Activated T-cell treated with anti-CD3 and anti-CD28 coated beads, Interleukin-2, amount 50 U/mL, for 24 hours (primary cell): ENCODE results near the gene DSP.

Source experiments
- DNase-seq: peaks from one replicate; pipeline ENCODE4 v3.0.0-alpha.2; 2020
- H3K27ac Mint-ChIP-seq: 2 replicates; pipeline ENCODE4 v1.8.0; 2020; ENCODE audit warnings: mild to moderate bottlenecking, mixed read lengths
- H3K27me3 Mint-ChIP-seq: 2 replicates; pipeline ENCODE4 v1.8.0; 2020; ENCODE audit warnings: mixed read lengths
- H3K36me3 Mint-ChIP-seq: 2 replicates; pipeline ENCODE4 v1.8.0; 2020; ENCODE audit warnings: low read depth, mixed read lengths
- H3K4me1 Mint-ChIP-seq: 2 replicates; pipeline ENCODE4 v1.8.0; 2020; ENCODE audit warnings: low read depth, mixed read lengths
- H3K4me3 Mint-ChIP-seq: 2 replicates; pipeline ENCODE4 v1.8.0; 2020; ENCODE audit warnings: mild to moderate bottlenecking, moderate library complexity, mixed read lengths
- H3K9me3 Mint-ChIP-seq: 2 replicates; pipeline ENCODE4 v1.8.0; 2020; ENCODE audit warnings: mixed read lengths

The DSP gene

DNA sequence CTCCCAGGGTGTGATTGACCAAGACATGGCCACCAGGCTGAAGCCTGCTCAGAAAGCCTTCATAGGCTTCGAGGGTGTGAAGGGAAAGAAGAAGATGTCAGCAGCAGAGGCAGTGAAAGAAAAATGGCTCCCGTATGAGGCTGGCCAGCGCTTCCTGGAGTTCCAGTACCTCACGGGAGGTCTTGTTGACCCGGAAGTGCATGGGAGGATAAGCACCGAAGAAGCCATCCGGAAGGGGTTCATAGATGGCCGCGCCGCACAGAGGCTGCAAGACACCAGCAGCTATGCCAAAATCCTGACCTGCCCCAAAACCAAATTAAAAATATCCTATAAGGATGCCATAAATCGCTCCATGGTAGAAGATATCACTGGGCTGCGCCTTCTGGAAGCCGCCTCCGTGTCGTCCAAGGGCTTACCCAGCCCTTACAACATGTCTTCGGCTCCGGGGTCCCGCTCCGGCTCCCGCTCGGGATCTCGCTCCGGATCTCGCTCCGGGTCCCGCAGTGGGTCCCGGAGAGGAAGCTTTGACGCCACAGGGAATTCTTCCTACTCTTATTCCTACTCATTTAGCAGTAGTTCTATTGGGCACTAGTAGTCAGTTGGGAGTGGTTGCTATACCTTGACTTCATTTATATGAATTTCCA is 43.9 kb downstream of the DSP start:
- DNase-seq = no peak
- no peak overlapping the region for H3K27ac Mint-ChIP-seq
- no peaks in the 10 kb centered on the region for H3K9me3 Mint-ChIP-seq
- H3K4me3 Mint-ChIP-seq = no peak overlapping the region
- H3K4me1 Mint-ChIP-seq = peaks cover 19% of the 10 kb centered on the region
- no peaks in the 10 kb centered on the region for H3K27me3 Mint-ChIP-seq
- H3K36me3 Mint-ChIP-seq = peaks cover 4% of the 10 kb centered on the region

DNA sequence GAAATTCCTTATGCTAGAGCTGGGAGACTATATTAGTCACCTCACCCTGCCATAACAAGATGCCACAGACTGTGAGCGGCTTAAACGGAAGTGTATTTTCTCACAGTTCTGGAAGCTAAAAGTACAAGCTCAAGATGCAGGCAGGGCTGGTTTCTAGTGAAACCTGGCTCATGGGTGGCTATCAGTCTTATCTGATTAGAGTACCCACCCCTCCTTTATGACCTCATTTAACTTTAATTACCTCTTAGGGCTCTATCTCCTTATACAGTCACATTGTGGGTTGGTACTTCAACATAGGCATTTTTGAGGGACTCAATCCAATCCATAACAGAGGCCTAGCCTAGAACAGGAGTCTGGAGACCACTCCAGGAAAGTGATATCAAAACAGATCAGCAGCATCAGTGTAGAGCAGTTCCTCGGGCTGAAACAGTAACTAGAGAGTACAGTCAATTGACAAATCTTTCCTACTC is 46.2 kb downstream of the DSP start:
- H3K27me3 Mint-ChIP-seq = no peaks in the 10 kb centered on the region
- peaks cover 37% of the 10 kb centered on the region for H3K4me1 Mint-ChIP-seq

DNA sequence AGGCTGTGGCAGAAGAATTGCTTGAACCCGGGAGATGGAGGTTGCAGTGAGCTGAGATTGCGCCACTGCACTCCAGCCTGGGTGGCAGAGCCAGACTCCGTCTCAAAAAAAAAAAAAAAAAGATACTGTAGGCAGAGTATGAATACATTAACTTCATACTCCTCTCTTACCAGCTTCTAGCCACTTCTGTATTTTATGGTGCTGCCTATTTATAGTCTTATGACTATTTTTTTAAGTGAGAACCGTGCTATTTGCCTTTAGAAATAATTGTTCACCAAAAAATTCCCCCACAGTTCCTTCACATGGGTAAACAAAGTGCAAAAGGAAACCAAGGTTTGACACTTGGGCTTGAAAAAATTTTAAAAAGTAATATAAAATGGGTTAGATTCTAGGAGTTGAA is 47.0 kb downstream of the DSP start:
- Mint-ChIP-seq H3K27ac (no peak overlapping the region), H3K27me3 (no peaks in the 10 kb centered on the region), H3K36me3 (peaks cover 22% of the 10 kb centered on the region), H3K4me1 (peaks cover 43% of the 10 kb centered on the region), H3K4me3 (no peak overlapping the region), H3K9me3 (no peaks in the 10 kb centered on the region)
- no peak for DNase-seq

More for the DNA sequence above, 46.2 kb downstream of the DSP start:
- H3K9me3 Mint-ChIP-seq = no peaks in the 10 kb centered on the region
- H3K27ac Mint-ChIP-seq = peak overlapping the region; percentile 3
- no peak overlapping the region for H3K4me3 Mint-ChIP-seq
- peaks cover 16% of the 10 kb centered on the region for H3K36me3 Mint-ChIP-seq
- DNase-seq = no peak

DNA sequence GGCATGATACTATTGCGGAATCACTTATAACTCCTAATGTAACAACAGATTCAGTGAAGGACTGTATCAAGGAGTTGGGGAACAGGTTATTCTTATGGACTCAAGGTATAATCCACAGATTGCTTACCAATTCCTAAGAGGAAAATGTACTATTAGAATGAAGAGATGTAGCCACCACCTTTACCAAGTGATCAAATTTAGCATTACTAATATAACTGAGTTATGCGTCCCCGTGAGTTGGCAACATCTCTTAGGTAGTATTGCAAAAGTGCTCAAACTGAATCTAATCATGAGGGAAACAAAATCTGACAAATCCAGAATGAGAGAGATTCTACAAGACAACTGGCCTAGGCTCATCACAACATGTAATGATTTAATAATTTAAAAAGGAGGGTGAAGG is 47.8 kb downstream of the DSP start:
- no peak for DNase-seq
- Mint-ChIP-seq H3K9me3 (no peaks in the 10 kb centered on the region), H3K27ac (peak overlapping the region; percentile 94), H3K4me1 (peaks cover 43% of the 10 kb centered on the region), H3K27me3 (no peaks in the 10 kb centered on the region), H3K4me3 (peak overlapping the region; percentile 95), H3K36me3 (peaks cover 23% of the 10 kb centered on the region)

DNA sequence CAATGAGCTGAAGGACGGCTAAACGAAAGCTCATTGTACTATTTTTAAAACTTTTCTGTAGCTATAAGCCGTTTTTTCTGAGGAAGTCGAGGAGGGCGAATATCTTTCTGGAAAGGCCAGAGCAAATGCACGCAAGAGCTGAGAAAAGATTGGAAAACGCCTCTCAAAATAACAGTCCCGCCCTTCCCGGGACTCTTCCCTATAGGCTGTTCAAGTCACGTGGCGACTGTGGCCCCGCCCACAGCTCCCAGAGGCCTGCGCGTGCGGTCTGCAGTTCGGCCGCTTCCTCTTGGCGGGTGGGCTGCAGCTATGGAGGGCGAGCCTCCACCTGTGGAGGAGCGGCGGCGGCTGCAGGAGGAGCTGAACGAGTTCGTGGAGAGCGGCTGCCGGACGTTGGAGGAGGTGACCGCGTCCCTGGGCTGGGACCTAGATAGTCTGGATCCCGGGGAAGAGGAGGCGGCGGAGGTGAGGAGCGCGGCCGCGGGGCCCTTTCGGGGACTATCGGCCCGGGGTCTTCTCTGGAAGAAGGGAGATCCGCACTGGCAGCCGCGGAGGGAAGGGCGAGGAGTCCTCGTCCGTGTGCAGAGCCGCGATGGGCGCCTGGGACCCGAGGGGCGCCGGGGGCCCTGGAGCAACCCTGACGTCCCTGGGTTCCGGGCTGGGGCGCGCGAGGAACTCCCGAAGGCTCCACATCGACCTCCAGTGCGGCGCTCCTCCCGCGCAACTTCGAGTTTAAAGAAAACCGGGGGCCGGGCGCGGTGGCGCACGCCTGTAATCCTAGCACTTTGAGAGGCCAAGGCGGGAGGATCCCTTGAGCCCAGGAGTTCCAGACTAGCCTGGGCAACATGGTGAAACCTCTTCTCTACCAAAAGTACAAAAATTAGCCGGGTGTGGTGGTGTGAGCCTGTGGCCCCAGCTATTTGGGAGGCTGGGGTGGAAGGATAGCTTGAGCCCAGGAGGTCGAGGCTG is 48.8 kb downstream of the DSP start, which contains the start of gene SNRNP48:
Gene SNRNP48, plus strand, starts transcription at position 250 of the 969 bp plus-strand sequence. Its CDS starts 60 bp downstream, at position 310.
- DNase-seq = peak; percentile 94
- Mint-ChIP-seq H3K4me3 (peak within 1 kb of the TSS; percentile 95), H3K4me1 (peaks cover 43% of the 10 kb centered on the region), H3K9me3 (no peaks in the 10 kb centered on the region), H3K27ac (peak within 1 kb of the TSS; percentile 94), H3K36me3 (peaks cover 34% of the 10 kb centered on the region), H3K27me3 (no peaks in the 10 kb centered on the region)

DNA sequence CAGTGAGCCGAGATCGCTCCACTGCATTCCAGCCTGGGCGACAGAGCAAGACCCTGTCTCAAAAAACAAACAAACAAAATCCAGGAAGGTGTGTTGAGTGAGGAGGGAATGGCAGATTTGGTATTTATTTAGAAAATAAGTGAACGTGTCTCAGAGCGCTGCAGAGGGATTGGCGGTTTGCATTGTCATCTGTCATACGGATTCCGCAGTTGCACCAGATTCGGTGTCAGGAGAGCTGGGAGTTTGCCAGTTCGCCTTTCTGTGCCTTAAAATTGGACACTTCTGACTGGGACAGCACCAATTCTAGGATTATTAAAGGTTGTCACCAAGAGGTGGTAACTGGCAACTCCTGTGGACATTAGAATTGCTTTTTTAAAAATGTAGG is 49.4 kb downstream of the DSP start:
- H3K4me3 Mint-ChIP-seq = peak overlapping the region; percentile 95
- H3K27me3 Mint-ChIP-seq = no peaks in the 10 kb centered on the region
- DNase-seq = no peak
- H3K4me1 Mint-ChIP-seq = peaks cover 43% of the 10 kb centered on the region
- H3K9me3 Mint-ChIP-seq = no peaks in the 10 kb centered on the region
- peak overlapping the region; percentile 94 for H3K27ac Mint-ChIP-seq
- H3K36me3 Mint-ChIP-seq = peaks cover 40% of the 10 kb centered on the region

DNA sequence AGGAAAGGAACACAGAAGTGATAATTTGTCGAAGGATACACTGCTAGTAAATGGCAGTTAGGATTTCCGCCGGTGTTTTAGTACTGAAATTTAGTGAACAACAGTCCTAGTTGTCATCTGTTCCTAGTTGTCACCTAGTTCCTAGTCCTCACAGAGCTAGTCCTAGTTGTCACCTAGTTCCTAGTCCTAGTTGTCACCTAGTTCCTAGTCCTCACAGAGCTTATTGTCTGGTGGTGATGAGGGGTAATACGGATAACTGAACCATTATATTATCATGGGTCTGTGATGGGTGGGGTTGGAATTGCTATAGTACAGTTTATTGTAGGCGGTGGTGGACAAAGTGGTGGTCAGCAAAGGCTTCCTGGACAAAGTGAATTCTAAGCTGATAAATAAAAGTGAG is 50.3 kb downstream of the DSP start:
- no peak for DNase-seq
- no peaks in the 10 kb centered on the region for H3K27me3 Mint-ChIP-seq
- peak overlapping the region; percentile 3 for H3K27ac Mint-ChIP-seq
- H3K4me1 Mint-ChIP-seq = peaks cover 49% of the 10 kb centered on the region
- no peaks in the 10 kb centered on the region for H3K9me3 Mint-ChIP-seq
- H3K36me3 Mint-ChIP-seq = peaks cover 49% of the 10 kb centered on the region
- H3K4me3 Mint-ChIP-seq = peak overlapping the region; percentile 95

DNA sequence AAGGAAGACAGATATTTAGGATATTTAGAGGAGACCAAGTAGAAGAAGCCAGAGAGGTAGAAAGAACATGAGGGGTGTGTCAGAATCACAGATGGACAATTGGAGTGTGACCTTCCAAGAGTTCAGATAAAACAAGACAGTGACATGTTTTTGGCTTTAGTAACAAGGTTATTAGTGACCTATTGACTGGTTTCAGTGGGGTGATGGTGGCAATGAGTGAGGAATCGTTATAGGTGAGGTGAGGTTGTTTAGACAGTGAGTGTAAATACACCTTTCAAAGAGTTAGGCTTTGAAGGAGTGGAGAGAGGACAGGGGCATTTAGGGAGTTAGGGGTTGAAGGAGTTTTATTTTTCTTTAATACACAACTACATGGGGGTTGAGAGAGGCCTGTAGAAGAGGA is 51.8 kb downstream of the DSP start:
- no peak overlapping the region for H3K27ac Mint-ChIP-seq
- H3K27me3 Mint-ChIP-seq = no peaks in the 10 kb centered on the region
- no peak for DNase-seq
- H3K4me1 Mint-ChIP-seq = peaks cover 45% of the 10 kb centered on the region
- peaks cover 63% of the 10 kb centered on the region for H3K36me3 Mint-ChIP-seq
- no peaks in the 10 kb centered on the region for H3K9me3 Mint-ChIP-seq
- H3K4me3 Mint-ChIP-seq = no peak overlapping the region

DNA sequence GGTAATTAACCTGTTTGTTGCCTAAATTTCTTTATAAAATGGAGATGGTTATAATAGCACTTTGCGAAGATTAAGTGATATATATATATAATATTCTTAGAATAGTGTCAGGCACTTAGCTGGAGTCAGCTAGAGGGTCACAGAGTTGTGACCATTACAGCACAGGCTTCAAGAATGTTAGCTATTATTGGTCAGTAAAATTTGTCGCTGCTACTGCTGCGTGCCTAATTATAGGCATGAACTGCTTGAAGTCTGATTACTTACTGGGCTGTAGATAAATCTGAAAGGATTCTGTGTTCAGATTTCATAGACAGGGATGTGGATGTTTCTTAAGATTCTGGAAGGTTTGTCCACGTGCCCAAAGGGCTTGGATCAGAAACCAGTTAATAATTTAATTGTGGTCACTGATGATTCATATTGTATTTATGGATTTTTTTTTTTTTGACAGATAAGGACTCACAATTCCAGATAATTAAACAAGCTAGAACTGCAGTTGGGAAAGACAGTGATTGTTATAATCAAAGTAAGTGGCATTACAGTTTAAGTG is 53.2 kb downstream of the DSP start:
- Mint-ChIP-seq H3K4me1 (peaks cover 38% of the 10 kb centered on the region), H3K27ac (no peak overlapping the region), H3K4me3 (no peak overlapping the region), H3K27me3 (no peaks in the 10 kb centered on the region), H3K9me3 (no peaks in the 10 kb centered on the region), H3K36me3 (peaks cover 76% of the 10 kb centered on the region)
- DNase-seq = no peak

DNA sequence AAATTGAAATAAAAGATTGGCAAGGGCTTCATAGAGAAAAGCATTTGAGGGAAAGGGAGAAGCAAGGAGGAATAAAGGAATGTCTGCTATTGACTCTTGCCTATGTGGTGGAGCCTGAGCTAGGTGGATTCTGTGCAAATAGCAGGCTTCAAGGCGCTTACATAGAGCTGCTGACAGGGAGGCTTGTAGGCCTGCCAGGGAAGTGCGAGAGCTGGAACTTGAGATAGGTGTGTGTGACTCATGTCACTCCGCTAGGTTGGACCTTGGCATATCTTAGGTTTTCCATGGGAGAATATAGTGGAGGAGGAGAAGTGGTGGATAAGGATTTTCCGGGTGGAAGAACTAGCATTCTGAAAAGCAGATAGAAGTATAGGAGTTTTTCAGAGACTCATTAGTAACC is 62.5 kb downstream of the DSP start:
- no peaks in the 10 kb centered on the region for H3K9me3 Mint-ChIP-seq
- H3K4me3 Mint-ChIP-seq = no peak overlapping the region
- no peaks in the 10 kb centered on the region for H3K27me3 Mint-ChIP-seq
- peaks cover 23% of the 10 kb centered on the region for H3K4me1 Mint-ChIP-seq
- peaks cover 96% of the 10 kb centered on the region for H3K36me3 Mint-ChIP-seq
- H3K27ac Mint-ChIP-seq = peak overlapping the region; percentile 89
- DNase-seq = no peak

DNA sequence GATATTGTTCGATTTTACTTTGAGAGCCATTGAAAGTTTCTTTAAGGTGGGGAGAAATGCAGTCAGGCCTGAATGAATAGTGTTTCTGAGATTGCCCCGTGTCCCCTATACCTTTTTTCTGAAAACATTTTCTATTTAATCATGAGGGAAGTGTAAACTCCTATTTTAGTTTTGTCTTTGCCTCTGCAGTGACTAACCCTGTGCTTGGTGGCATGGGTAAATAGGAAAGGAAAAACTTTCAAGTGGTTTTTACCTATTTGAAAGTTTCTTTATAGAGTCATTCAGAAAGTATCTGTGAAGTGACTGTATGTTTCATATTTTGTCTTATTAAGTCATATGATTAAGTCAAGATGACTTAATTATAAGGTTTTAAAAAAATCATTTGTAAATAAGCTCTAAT is 63.0 kb downstream of the DSP start:
- no peaks in the 10 kb centered on the region for H3K27me3 Mint-ChIP-seq
- peaks cover 23% of the 10 kb centered on the region for H3K4me1 Mint-ChIP-seq
- no peak for DNase-seq
- H3K4me3 Mint-ChIP-seq = no peak overlapping the region
- H3K9me3 Mint-ChIP-seq = no peaks in the 10 kb centered on the region
- peak overlapping the region; percentile 89 for H3K27ac Mint-ChIP-seq
- H3K36me3 Mint-ChIP-seq = peaks cover 93% of the 10 kb centered on the region

DNA sequence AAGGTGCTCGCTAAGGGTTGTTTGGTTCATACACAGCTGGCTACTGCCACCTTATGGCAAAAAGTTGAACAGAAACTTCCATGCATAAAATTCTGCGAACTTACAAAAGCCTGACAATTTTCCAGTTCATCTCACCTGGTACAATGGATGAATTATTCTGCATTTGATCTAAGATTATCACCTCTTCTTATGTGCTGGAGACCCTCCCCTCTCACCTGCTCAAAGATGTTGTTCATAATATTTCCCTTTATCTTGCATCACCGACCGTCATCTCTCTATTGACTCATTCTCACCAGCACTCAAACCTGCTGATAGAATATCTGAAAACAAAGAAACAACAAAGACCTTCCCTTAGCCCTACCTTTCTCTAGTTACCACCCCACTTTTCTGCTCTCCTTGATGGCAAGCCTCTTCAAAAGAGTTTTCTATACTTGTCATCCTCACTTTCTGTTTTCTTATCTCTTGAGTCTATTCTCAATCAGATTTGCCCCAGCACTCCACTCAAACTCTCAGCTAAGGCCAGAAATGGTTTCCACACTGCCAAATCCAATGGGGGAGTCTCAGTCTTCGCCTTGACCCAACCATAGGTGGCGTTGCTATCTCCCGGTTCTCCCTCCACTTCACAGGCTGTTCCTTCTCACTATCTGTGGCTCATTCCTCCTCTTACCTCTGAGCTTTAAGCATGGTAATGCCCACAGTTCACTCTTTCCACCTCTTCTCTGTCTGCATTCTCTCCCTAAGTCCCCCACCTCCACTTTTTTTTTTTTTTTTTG is 74.3 kb downstream of the DSP start:
- H3K36me3 Mint-ChIP-seq = peaks cover 30% of the 10 kb centered on the region
- H3K27ac Mint-ChIP-seq = no peak overlapping the region
- no peak for DNase-seq
- H3K9me3 Mint-ChIP-seq = no peaks in the 10 kb centered on the region
- peaks cover 20% of the 10 kb centered on the region for H3K4me1 Mint-ChIP-seq
- peaks cover 4% of the 10 kb centered on the region for H3K27me3 Mint-ChIP-seq
- no peak overlapping the region for H3K4me3 Mint-ChIP-seq

DNA sequence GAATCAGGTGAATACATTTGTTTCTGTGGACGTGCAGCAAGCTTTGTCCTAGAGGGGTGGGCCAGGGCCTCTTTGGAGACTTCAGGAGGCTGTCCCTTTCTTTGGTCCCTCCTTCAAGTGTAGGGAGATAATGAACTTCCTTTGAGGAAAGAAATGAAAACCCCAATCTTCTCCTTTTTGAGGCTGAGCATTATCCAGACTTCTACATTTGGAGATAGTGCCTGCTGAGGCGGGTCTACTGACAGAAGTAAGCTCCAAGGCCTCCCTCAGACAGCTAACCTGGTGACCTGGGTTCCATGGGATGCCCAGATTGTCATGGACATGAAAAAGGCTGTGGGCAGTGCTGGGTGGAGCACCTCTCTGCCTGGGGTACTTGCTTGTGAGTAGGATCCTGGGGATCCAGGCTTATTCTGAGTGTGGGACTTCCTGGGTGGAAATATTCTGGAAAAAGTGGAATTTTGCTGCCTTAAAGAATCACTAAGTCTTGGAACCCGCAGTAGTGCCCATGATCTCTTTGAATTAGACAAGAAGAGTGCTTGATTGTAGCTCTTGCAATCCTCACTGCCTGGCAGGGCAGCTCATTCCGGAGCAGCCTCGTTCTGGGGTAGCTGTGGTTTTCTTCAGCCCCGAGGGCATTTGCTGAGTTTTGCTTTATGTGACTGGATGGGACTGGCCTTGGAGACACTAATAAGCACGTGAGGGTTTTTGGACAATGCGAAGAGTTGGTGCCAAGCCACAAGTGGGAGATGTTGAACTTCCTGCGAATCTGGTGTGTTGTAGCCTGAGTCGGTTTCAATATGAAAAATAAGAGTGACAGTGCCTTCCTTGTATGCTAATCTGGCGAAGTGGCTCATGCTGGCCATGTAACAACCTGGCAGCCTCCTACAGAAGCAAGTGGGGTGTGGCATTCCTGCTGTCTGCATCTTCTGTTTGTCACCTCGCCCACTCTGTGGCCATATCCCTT is 76.6 kb downstream of the DSP start:
- peaks cover 9% of the 10 kb centered on the region for H3K36me3 Mint-ChIP-seq
- H3K4me3 Mint-ChIP-seq = no peak overlapping the region
- no peak overlapping the region for H3K27ac Mint-ChIP-seq
- no peak for DNase-seq
- H3K27me3 Mint-ChIP-seq = peaks cover 6% of the 10 kb centered on the region
- no peaks in the 10 kb centered on the region for H3K9me3 Mint-ChIP-seq
- H3K4me1 Mint-ChIP-seq = peaks cover 20% of the 10 kb centered on the region
